HG03196 (cell line): ENCODE measurements around the gene TRAPPC10.
"Not testable (repeated sequence)": the region's sequence is repeated elsewhere in the genome, so short reads cannot be mapped to it uniquely, and the experiment has no call there.

Experiments
- ATAC-seq: cut with Tn5 transposase; IDR thresholded peaks from one replicate; pipeline ENCODE4 v1.9.1; 2021; ENCODE audit not compliant: unreplicated experiment

TRAPPC10 gene

GRCh38 chr21:44140552-44140932 is 128.4 kb downstream of the TRAPPC10 start:
- not testable (repeated sequence) for ATAC-seq

DNA sequence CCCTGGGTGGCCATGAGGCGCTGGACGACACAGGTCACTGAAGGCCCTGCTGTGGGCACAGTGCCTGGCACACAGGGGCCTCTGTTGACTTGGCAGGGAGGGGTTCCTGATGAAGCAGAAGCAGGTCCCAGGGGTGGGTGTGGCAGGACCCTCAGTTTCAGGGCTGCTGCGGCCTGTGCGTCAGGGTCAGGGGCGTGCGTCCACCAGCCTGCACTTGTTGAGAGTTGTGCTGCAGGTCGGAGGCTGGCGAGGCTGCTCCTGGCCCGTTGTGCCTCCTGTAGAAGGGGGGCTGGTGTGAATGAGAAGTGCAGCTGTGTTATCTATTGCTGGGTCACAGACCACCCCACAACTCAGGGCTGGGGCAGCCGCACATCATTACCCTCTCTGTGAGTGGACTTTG is 130.4 kb downstream of the TRAPPC10 start:
- not testable (repeated sequence) for ATAC-seq

- ATAC-seq: peak; percentile 42
Measured at GRCh38 chr21:44143380-44143779, 131.3 kb downstream of the TRAPPC10 start.

DNA sequence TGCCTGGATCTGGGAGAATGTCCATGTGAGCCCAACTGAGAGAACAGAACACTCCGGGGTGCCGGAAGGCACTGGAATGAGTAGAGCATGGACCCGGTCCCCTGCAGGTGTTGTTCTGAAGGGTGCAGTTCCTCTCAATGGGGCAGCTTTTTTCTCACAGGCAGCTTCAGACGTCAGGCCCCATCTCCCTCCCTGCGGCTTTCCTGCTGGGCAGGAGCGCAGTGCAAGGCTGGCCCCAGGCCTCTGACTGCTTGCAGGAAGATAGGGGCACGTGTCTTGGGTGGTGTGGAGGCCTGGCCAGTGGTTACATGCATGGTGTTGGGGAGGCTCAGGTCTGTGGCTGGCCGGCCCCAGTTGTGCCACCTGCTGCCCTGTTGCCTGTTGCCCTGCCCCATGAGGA is 131.9 kb downstream of the TRAPPC10 start:
- not testable (repeated sequence) for ATAC-seq

DNA sequence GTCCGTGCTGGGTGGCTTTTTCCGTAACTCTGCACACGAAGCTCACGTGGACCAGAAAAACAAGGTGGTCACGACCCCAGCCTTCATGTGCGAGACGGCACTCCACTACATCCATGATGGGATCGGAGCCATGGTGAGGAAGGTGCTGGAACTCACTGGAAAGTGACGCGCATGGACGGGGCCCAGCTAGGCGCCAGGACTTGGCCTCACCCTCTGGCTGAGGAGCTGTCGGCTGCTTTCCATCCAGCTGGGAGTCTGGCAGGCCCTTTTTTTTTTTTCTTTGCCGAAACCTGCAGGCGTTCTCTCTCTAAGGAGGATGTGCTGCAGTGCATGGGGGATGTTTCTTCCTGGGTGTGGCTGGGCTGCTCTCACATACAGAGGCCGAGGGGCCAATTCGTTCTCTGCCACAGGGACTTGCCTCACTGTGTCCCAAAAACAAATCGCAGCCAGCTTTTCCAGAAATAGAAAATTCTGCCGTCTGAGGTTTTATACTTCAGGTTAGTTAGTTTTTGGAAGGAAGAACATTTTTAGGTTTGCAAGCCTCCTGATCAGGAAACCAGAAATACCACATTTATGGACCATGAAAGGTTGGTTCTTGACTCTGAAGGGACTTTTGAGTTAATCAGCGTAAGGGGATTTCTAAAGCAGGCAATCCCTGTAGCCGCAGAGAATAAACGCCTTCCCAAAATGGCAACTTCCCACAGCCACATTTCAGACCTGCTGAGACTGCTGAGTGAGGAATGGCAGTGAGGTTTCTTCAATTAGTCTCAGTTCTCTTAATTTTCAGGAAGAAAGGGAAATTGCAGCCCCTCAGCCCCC is 132.9 kb downstream of the TRAPPC10 start:
- ATAC-seq: not testable (repeated sequence)

DNA sequence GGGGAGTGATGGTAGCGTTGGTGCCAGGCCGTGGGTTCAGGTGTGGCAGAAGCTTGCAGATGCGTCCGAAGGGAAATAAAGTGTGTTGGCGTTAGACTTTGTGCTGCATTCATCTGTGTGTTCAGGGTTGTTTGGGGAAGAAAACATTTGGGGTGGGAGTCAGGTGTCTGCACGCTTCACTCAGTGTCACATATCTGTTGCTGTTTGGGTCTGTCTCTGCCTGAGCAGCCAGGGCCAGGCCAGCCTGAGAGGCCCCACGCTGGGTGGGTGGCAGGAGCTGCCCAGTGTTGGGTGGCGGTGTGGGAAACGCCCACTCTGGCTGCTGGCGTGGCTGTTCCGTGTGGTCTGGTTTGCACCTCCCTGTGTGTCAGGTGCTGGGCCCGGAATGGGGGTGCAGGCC is 133.5 kb downstream of the TRAPPC10 start:
- not testable (repeated sequence) for ATAC-seq

GRCh38 chr21:44147108-44147507 is 135.0 kb downstream of the TRAPPC10 start:
- not testable (repeated sequence) for ATAC-seq

DNA sequence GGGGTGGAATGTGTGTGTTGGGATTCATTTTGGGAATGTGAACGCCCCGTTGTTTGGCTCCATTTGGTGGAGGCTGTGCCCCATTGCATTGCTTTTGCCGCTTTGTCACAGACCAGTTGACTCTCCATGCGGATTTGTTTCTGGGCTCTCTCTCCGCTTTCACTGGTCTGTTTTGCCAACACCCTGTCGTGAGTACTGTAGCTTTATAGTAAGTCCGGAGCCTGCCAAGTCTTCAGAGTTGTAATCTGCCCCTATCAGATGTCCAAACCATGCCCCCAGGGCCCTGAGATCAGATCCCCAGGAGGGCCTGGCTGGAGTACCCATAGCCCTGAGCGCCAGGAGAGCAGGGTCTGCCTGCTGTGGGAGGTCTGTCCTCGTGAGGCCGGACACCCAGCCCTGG is 138.1 kb downstream of the TRAPPC10 start:
- ATAC-seq: not testable (repeated sequence)

GRCh38 chr21:44153214-44153888 is 141.2 kb downstream of the TRAPPC10 start:
- not testable (repeated sequence) for ATAC-seq

GRCh38 chr21:44153889-44154228 is 141.8 kb downstream of the TRAPPC10 start:
- ATAC-seq: not testable (repeated sequence)

GRCh38 chr21:44154816-44155230 is 142.7 kb downstream of the TRAPPC10 start:
- not testable (repeated sequence) for ATAC-seq

DNA sequence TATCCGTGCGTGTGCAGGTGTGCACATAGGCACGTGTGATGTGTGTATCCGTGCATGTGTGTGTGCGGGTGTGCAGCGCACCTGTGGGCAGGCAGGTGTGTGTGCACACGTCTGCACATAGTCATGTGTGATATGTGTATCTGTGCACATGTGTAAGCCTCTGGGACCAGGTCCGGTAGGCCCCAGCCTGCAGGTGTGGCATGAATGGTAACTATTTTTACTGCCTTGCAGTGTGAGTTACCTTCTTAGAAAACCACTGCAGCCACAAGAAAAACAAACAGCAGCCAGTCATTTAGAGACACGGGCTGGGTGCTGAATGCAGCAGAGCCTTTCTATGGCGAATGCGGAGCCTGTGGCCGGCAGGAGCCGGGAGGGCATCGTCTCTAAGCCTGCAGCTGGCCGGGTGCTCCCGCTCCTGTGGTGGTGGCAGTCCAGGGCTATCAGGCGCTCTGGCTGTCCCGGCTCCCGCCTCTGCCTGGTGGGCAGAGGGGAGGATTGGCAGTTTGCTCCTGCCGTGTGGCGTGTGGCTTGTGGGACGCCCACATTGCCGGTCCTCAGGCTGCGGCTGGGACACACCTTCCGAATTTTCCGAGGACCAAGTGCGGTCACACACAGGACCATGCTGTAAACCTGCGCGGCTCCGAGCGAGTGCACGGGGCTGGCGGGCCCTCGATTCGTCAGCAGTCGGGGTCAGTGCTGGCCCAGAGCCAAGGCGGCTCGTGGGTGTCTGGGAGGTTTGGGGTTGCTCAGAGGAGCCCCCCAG is 143.3 kb downstream of the TRAPPC10 start:
- not testable (repeated sequence) for ATAC-seq

DNA sequence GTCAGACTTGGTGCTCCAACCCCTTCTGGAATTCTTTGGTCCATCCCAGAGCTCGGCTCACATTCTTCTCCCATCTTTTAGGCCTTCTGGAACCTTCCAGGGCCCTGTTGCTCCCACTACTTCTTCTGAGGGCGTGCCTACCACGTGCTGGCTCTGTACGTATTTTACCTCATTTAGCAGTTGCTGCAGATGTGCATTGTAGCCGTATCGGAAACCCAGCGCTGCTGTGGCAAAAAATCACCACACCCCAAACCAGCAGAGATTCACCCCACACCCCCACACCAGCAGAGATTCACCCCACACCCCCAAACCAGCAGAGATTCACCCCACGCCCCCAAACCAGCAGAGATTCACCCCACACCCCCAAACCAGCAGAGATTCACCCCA is 143.9 kb downstream of the TRAPPC10 start:
- ATAC-seq: not testable (repeated sequence)
